Measurements from ENCODE around the gene SERPINA5. TPM values are rescaled to one million over a fixed set of nuclear protein-coding genes. Genes with fewer than 3 reads are reported as not detected.

Gene SERPINA5
- total RNA-seq, 2 donors from 2014 or later, result 3.3 to 7.7 TPM

- H3K27ac ChIP-seq, result no peak overlapping the region
- TF ChIP-seq CTCF (IDR thresholded peaks at IDR 0.05), result no peak
- no peak for DNase-seq (ENCODE audit: low spot score)
- H3K4me1 ChIP-seq, result peaks cover 0 to 10% of the 10 kb centered on the region in 2 donors
- no peak overlapping the region for H3K4me3 ChIP-seq
- no peaks in the 10 kb centered on the region for H3K36me3 ChIP-seq
- H3K9me3 ChIP-seq, result no peaks in the 10 kb centered on the region
- H3K27me3 ChIP-seq, result no peaks in the 10 kb centered on the region
These were observed 1.6 kb downstream of the SERPINA5 start for GRCh38 chr14:94582851-94583250.

- no peak for TF ChIP-seq CTCF (IDR thresholded peaks at IDR 0.05)
- DNase-seq (ENCODE audit: low spot score), result no peak
- H3K27ac ChIP-seq, result no peak overlapping the region
These were observed 2.3 kb downstream of the SERPINA5 start for GRCh38 chr14:94583557-94583956.

GRCh38 chr14:94584591-94585280, 3.5 kb downstream of the SERPINA5 start:
- peaks cover 0 to 10% of the 10 kb centered on the region in 2 donors for H3K4me1 ChIP-seq
- DNase-seq (ENCODE audit: low spot score), result no peak
- no peaks in the 10 kb centered on the region for H3K36me3 ChIP-seq
- no peaks in the 10 kb centered on the region for H3K9me3 ChIP-seq
- no peak overlapping the region for H3K4me3 ChIP-seq
- no peak for TF ChIP-seq CTCF (IDR thresholded peaks at IDR 0.05)
- H3K27ac ChIP-seq, result no peak overlapping the region
- no peaks in the 10 kb centered on the region for H3K27me3 ChIP-seq

More at GRCh38 chr14:94583557-94583956, 2.3 kb downstream of the SERPINA5 start:
- Histone ChIP-seq H3K36me3 (no peaks in the 10 kb centered on the region), H3K4me1 (peaks cover 0 to 10% of the 10 kb centered on the region in 2 donors), H3K9me3 (no peaks in the 10 kb centered on the region), H3K4me3 (no peak overlapping the region), H3K27me3 (no peaks in the 10 kb centered on the region)

- Histone ChIP-seq H3K27me3 (no peaks in the 10 kb centered on the region), H3K36me3 (no peaks in the 10 kb centered on the region), H3K27ac (no peak overlapping the region)
These were observed 5.4 kb downstream of the SERPINA5 start for GRCh38 chr14:94586635-94587034.

GRCh38 chr14:94588311-94588710, 7.1 kb downstream of the SERPINA5 start:
- Histone ChIP-seq H3K27ac (no peak overlapping the region), H3K36me3 (no peaks in the 10 kb centered on the region), H3K4me3 (no peak overlapping the region), H3K27me3 (no peaks in the 10 kb centered on the region), H3K9me3 (no peaks in the 10 kb centered on the region), H3K4me1 (no peaks in the 10 kb centered on the region)
- no peak for DNase-seq (ENCODE audit: low spot score)
- no peak for TF ChIP-seq CTCF (IDR thresholded peaks at IDR 0.05)

More at GRCh38 chr14:94586635-94587034, 5.4 kb downstream of the SERPINA5 start:
- Histone ChIP-seq H3K4me3 (no peak overlapping the region), H3K9me3 (no peaks in the 10 kb centered on the region), H3K4me1 (peaks cover 0 to 3% of the 10 kb centered on the region in 2 donors)
- no peak for DNase-seq (ENCODE audit: low spot score)
- TF ChIP-seq CTCF (IDR thresholded peaks at IDR 0.05), result no peak

GRCh38 chr14:94591073-94591472, 9.8 kb downstream of the SERPINA5 start:
- no peaks in the 10 kb centered on the region for H3K27me3 ChIP-seq
- no peak overlapping the region for H3K4me3 ChIP-seq
- no peak overlapping the region for H3K27ac ChIP-seq
- DNase-seq (ENCODE audit: low spot score), result no peak
- no peaks in the 10 kb centered on the region for H3K36me3 ChIP-seq
- no peak for TF ChIP-seq CTCF (IDR thresholded peaks at IDR 0.05)
- peaks cover 0 to 12% of the 10 kb centered on the region in 2 donors for H3K4me1 ChIP-seq
- no peaks in the 10 kb centered on the region for H3K9me3 ChIP-seq
